ENCODE results near the gene IFFO2. TPM values are rescaled to one million over a fixed set of nuclear protein-coding genes. Genes with fewer than 3 reads are reported as not detected.

The IFFO2 gene
- total RNA-seq, 1 donor from 2014 or later, result 107 TPM

- no peak for DNase-seq (ENCODE audit: low read depth)
- no peak for TF ChIP-seq CTCF (conservative IDR thresholded peaks at IDR 0.05; ENCODE audit: low read depth, low read length)
These were observed 7.5 kb upstream of the IFFO2 start for GRCh38 chr1:18963968-18964367.

DNA sequence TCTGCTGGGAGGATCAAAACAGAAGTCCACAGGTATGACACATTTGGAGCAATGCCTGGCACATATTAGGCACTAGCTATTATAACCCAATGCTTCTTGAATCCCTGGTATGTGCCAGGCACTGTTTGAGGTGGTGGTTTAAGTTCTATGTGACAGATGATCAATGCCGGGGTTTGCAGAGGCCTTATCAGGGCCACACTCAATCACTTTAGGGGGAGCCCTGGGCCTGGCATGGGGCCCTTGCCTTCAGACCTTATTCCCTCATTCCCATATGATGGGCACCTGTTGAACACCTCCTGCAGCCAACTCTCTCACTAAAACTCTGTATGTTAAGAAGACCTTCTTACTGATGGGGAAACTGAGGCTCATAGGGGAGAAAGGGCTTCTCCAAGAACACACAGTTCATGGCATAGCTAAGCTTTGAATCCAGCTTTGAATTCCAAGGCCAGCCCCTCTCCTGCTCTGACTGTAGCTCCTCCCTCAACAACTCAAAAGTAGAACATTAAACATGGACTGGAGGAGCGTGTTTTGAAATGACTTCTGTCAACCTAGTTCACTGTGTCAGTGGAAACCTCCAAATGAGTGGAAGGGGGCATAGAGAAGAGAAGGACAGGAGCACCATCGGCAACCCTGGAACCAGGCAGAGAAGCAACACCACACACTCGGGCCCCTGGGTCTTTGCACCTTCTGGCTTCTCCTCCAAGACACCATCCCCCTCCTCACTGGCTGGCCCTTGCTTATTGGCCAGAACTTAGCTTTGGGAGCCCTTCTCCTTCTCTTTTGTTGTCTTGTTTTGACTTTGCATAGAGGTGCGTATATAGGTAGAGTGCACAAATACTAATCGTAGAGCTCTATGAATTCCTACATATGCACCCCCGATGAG, 6.6 kb upstream of the IFFO2 start:
- no peak overlapping the region for H3K4me3 ChIP-seq (ENCODE audit: low read depth, low read length)
- no peak for TF ChIP-seq CTCF (conservative IDR thresholded peaks at IDR 0.05; ENCODE audit: low read depth, low read length)
- no peak for DNase-seq (ENCODE audit: low read depth)

More at GRCh38 chr1:18963968-18964367, 7.5 kb upstream of the IFFO2 start:
- no peak overlapping the region for H3K4me3 ChIP-seq (ENCODE audit: low read depth, low read length)

GRCh38 chr1:18962121-18962721, 5.7 kb upstream of the IFFO2 start:
- no peak for DNase-seq (ENCODE audit: low read depth)
- H3K4me3 ChIP-seq (ENCODE audit: low read depth, low read length), result no peak overlapping the region
- no peak for TF ChIP-seq CTCF (conservative IDR thresholded peaks at IDR 0.05; ENCODE audit: low read depth, low read length)

GRCh38 chr1:18960821-18961220, 4.3 kb upstream of the IFFO2 start:
- no peak for DNase-seq (ENCODE audit: low read depth)
- no peak for TF ChIP-seq CTCF (conservative IDR thresholded peaks at IDR 0.05; ENCODE audit: low read depth, low read length)
- no peak overlapping the region for H3K4me3 ChIP-seq (ENCODE audit: low read depth, low read length)

- no peak for DNase-seq (ENCODE audit: low read depth)
- no peak for TF ChIP-seq CTCF (conservative IDR thresholded peaks at IDR 0.05; ENCODE audit: low read depth, low read length)
These were observed 3.9 kb upstream of the IFFO2 start for GRCh38 chr1:18960409-18960808.

GRCh38 chr1:18959591-18959990, 3.1 kb upstream of the IFFO2 start:
- no peak for TF ChIP-seq CTCF (conservative IDR thresholded peaks at IDR 0.05; ENCODE audit: low read depth, low read length)
- DNase-seq (ENCODE audit: low read depth), result no peak
- H3K4me3 ChIP-seq (ENCODE audit: low read depth, low read length), result no peak overlapping the region

More at GRCh38 chr1:18960409-18960808, 3.9 kb upstream of the IFFO2 start:
- no peak overlapping the region for H3K4me3 ChIP-seq (ENCODE audit: low read depth, low read length)

Measured in epithelial cell of proximal tubule (primary cell).